Fibroblast of mammary gland (primary cell): Measurements from ENCODE around the gene CEACAM18.
"Not testable (repeated sequence)": the region's sequence is repeated elsewhere in the genome, so short reads cannot be mapped to it uniquely, and the experiment has no call there.

Experiments
- DNase-seq: peaks from one replicate; pipeline ENCODE4 v3.0.0-alpha.2; 2010; ENCODE audit warnings: low read depth
- H3K4me3 ChIP-seq: 2 replicates; pipeline ENCODE4 v1.5.1; 2011; ENCODE audit warnings: low read depth, mild to moderate bottlenecking, low read length, moderate library complexity; ENCODE audit not compliant: control insufficient read depth
- CTCF ChIP-seq: conservative IDR thresholded peaks from 2 replicates; pipeline ENCODE4 v1.5.1; 2011; ENCODE audit warnings: low read depth, low read length, inconsistent platforms; ENCODE audit not compliant: control insufficient read depth, insufficient read depth

Gene CEACAM18

GRCh38 chr19:51490676-51491075, 12.3 kb downstream of the CEACAM18 start:
- no peak for TF ChIP-seq CTCF
- no peak overlapping the region for H3K4me3 ChIP-seq
- DNase-seq, result no peak

- no peak for TF ChIP-seq CTCF
- DNase-seq, result no peak
- no peak overlapping the region for H3K4me3 ChIP-seq
Observed at GRCh38 chr19:51491586-51491985, 13.2 kb downstream of the CEACAM18 start.

- no peak for DNase-seq
- H3K4me3 ChIP-seq, result no peak overlapping the region
- no peak for TF ChIP-seq CTCF
Observed at GRCh38 chr19:51493776-51494175, 15.4 kb downstream of the CEACAM18 start.

GRCh38 chr19:51497666-51498065, 19.3 kb downstream of the CEACAM18 start:
- no peak overlapping the region for H3K4me3 ChIP-seq
- no peak for DNase-seq
- TF ChIP-seq CTCF, result no peak

GRCh38 chr19:51500931-51501330, 22.6 kb downstream of the CEACAM18 start:
- not testable (repeated sequence) for DNase-seq, H3K4me3 ChIP-seq

- no peak for TF ChIP-seq CTCF
Observed at GRCh38 chr19:51501594-51502263, 23.4 kb downstream of the CEACAM18 start, which contains the start of gene SIGLEC12. SIGLEC12 (minus strand) TSS chr19:51501800; CDS start chr19:51501733, 67 bp downstream.

GRCh38 chr19:51503286-51503817, 25.0 kb downstream of the CEACAM18 start:
- H3K4me3 ChIP-seq, result no peak overlapping the region
- TF ChIP-seq CTCF, result no peak
- DNase-seq, result no peak

More at GRCh38 chr19:51501594-51502263, 23.4 kb downstream of the CEACAM18 start, which contains the start of gene SIGLEC12:
- no peak for DNase-seq
- H3K4me3 ChIP-seq, result no peak within 1 kb of the TSS
